GM12878 (cell line): ENCODE results near the gene RAD18. TPM values are rescaled to one million over a fixed set of nuclear protein-coding genes. Genes with fewer than 3 reads are reported as not detected.

Experiments used
- ATAC-seq: fragments of 200-7000 bp; cut with Tn5 transposase; 3 replicates; pipeline ENCODE4 v1.9.1; 2020; ENCODE audit warnings: mild to moderate bottlenecking, moderate library complexity
- BruUV-seq: library from RNA; stranded (reverse); fragments of 400-500 nt; replicated peaks from 2 replicates; lab custom pipeline; 2021; lab: Mats Ljungman, UMichigan
- CTCF ChIA-PET: fragments of 300-600 bp; sonication (Branson Sonifier 250); formaldehyde crosslinking; extraction: SDS; loops from one replicate; lab custom pipeline; 2021; ENCODE audit warnings: inconsistent platforms; lab: Yijun Ruan, JAX
- POLR2A ChIA-PET: fragments of 350-600 bp; formaldehyde crosslinking; extraction: SDS; loops from one replicate; lab custom pipeline; 2021; ENCODE audit warnings: inconsistent platforms; lab: Charles Lee
- RAD21 ChIA-PET: fragments of 300-600 bp; sonication (Branson Sonifier 250); formaldehyde crosslinking; loops from one replicate; lab custom pipeline; 2023; ENCODE audit warnings: antibody characterized with exemption; ENCODE audit not compliant: unreplicated experiment; lab: Charles Lee
- SMC1A ChIA-PET: fragments of 300-600 bp; sonication (Branson Sonifier 250); formaldehyde crosslinking; loops from one replicate; lab custom pipeline; 2023; ENCODE audit not compliant: unreplicated experiment, uncharacterized antibody; lab: Charles Lee
- DNase-seq: peaks from one replicate; pipeline ENCODE4 v3.0.0-alpha.2; 2011; ENCODE audit warnings: low read depth, low spot score
- FAIRE-seq: peaks from 3 replicates; lab custom pipeline; 2011; peaks lifted over from hg19 to GRCh38; lab: Jason Lieb, UNC
- H2AFZ ChIP-seq: 2 replicates; pipeline ENCODE4 v1.6.0; 2011; ENCODE audit warnings: low read depth, low read length, control low read depth; ENCODE audit not compliant: control insufficient read depth
- H3K27ac ChIP-seq: 2 replicates; pipeline ENCODE4 v1.5.1; 2011; ENCODE audit warnings: control low read depth; ENCODE audit not compliant: control insufficient read depth, insufficient read depth
- H3K27me3 ChIP-seq, 2 experiments: replicated peaks in 1 of 2; 2 replicates each; pipeline versions ENCODE4 v1.6.0 to v1.6.1; 2011; ENCODE audit warnings: low read length in 1 of 2; ENCODE audit not compliant: control insufficient read depth in 2 of 2, insufficient read depth in 2 of 2
- H3K36me3 ChIP-seq, 2 experiments: 2 replicates each; pipeline ENCODE4 v1.5.1; 2011; ENCODE audit warnings: low read length in 1 of 2; ENCODE audit not compliant: control insufficient read depth in 2 of 2, insufficient read depth in 2 of 2
- H3K4me1 ChIP-seq: 2 replicates; pipeline ENCODE4 v1.6.1; 2011; ENCODE audit warnings: mild to moderate bottlenecking, low read length, moderate library complexity, mixed read lengths; ENCODE audit not compliant: control insufficient read depth, insufficient read depth
- H3K4me2 ChIP-seq: 2 replicates; pipeline ENCODE4 v1.6.0; 2011; ENCODE audit warnings: control low read depth; ENCODE audit not compliant: control insufficient read depth, insufficient read depth
- H3K4me3 ChIP-seq: fragments of 200-600 bp; sonication (generic); 2 replicates; pipeline ENCODE4 v1.5.1; 2016
- H3K79me2 ChIP-seq: 2 replicates; pipeline ENCODE4 v1.6.0; 2011; ENCODE audit warnings: low read length; ENCODE audit not compliant: control insufficient read depth, insufficient read depth
- H3K9ac ChIP-seq: 2 replicates; pipeline ENCODE4 v1.8.0; 2011; ENCODE audit warnings: low read length, control low read depth, mixed read lengths; ENCODE audit not compliant: control insufficient read depth, insufficient read depth
- H3K9me3 ChIP-seq: replicated peaks from 3 replicates; pipeline ENCODE4 v1.5.1; 2011; ENCODE audit warnings: mild to moderate bottlenecking, low read length; ENCODE audit not compliant: control insufficient read depth, insufficient read depth
- H4K20me1 ChIP-seq: 2 replicates; pipeline ENCODE4 v1.6.0; 2011; ENCODE audit not compliant: control insufficient read depth, insufficient read depth
- ATF7 ChIP-seq: fragments of 450-650 bp; IDR thresholded peaks from 2 replicates; pipeline ENCODE4 v1.6.1; 2016; ENCODE audit warnings: low read depth, mild to moderate bottlenecking
- E2F4 ChIP-seq: IDR thresholded peaks from 2 replicates; pipeline ENCODE4 v1.6.1; 2012; ENCODE audit warnings: low read depth, low read length, improper control_type of control experiment
- E2F8 ChIP-seq: fragments of 450-650 bp; IDR thresholded peaks from 2 replicates; pipeline ENCODE4 v1.6.1; 2018; ENCODE audit warnings: mild to moderate bottlenecking, low read depth, moderate library complexity; ENCODE audit not compliant: partially characterized antibody
- KDM1A ChIP-seq: fragments of 200-600 bp; sonication (generic); IDR thresholded peaks from 2 replicates; pipeline ENCODE4 v1.6.1; 2016; ENCODE audit warnings: borderline replicate concordance
- SPI1 ChIP-seq: IDR thresholded peaks from 2 replicates; pipeline ENCODE4 v1.6.1; 2011; ENCODE audit warnings: low read depth, mild to moderate bottlenecking, low read length, moderate library complexity, borderline replicate concordance; ENCODE audit not compliant: insufficient read depth
- TARDBP ChIP-seq: IDR thresholded peaks from 2 replicates; pipeline ENCODE4 v1.6.1; 2016; ENCODE audit warnings: borderline replicate concordance
- WGBS: methylation state at CpG from one replicate; pipeline ENCODE4 v1.1.6; 2016; ENCODE audit warnings: low lambda C conversion rate; ENCODE audit not compliant: insufficient replicate concordance, insufficient coverage; ENCODE audit errors: missing lambda C conversion rate; 5-methylcytosine and 5-hydroxymethylcytosine counted together
- in situ Hi-C: fragments of 300-500 bp; cut with MboI; formaldehyde crosslinking; loops from 9 replicates; pipeline ENCODE4 v1.14.3; 2018; ENCODE audit warnings: mixed read lengths
- intact Hi-C: fragments of 100-400 bp; cut with micrococcal nuclease; formaldehyde crosslinking; loops from one replicate; pipeline ENCODE4 v1.14.2; 2022; ENCODE audit not compliant: unreplicated experiment
- polyA plus RNA-seq, 11 experiments: library from polyadenylated mRNA; depleted of rRNA in 4 of 11; unstranded in 6 of 11; stranded (reverse) in 5 of 11; fragments of >200 nt; fragmentation: Nextera tagmentation in 4 of 11; fragmentation: Illumina TruSeq in 1 of 11; extraction: Ambion mirVana in 4 of 11; extraction: Trizol in 1 of 11; gene quantifications; 1 replicate in 1 of 11; 2 replicates in 10 of 11; pipeline versions ENCODE4 v1.2.1 to v1.2.3, GENCODE V29; 2011 to 2016; ENCODE audit warnings: inconsistent platforms in 2 of 11, missing spikeins in 2 of 11, low read depth in 1 of 11
- total RNA-seq, 4 experiments: library from RNA; depleted of rRNA in 3 of 4; stranded (reverse); fragments of >200 nt in 3 of 4; fragmentation: Illumina TruSeq in 1 of 4; extraction: Trizol in 1 of 4; gene quantifications; 2 replicates each; pipeline versions ENCODE4 v1.2.1 to v1.2.3, GENCODE V29; 2013 to 2021
- TF ChIP-seq, protein P1 (sequence below): IDR thresholded peaks from 2 replicates; pipeline ENCODE4 v1.6.1; 2011; ENCODE audit warnings: low read depth, low read length, improper control_type of control experiment, borderline replicate concordance
- TF ChIP-seq, protein P2 (sequence below): IDR thresholded peaks from 2 replicates; pipeline ENCODE4 v1.6.1; 2012; ENCODE audit warnings: low read depth, low read length, improper control_type of control experiment

The RAD18 gene
- total and polyA plus RNA-seq, 10 of the 15 experiments (the other 5 are each of a cell fraction or from before 2014, with no cell fraction given) = 8.7 to 38.6 (median 19.2) TPM

- WGBS = 87% methylated on average over 4 of the region's 4 CpGs
- DNase-seq = no peak
- TF ChIP-seq, protein P1, sequence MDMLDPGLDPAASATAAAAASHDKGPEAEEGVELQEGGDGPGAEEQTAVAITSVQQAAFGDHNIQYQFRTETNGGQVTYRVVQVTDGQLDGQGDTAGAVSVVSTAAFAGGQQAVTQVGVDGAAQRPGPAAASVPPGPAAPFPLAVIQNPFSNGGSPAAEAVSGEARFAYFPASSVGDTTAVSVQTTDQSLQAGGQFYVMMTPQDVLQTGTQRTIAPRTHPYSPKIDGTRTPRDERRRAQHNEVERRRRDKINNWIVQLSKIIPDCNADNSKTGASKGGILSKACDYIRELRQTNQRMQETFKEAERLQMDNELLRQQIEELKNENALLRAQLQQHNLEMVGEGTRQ = no peak
- no peak for TF ChIP-seq ATF7
- no peak for TF ChIP-seq TARDBP
- no peak for TF ChIP-seq E2F8
- TF ChIP-seq, protein P2, sequence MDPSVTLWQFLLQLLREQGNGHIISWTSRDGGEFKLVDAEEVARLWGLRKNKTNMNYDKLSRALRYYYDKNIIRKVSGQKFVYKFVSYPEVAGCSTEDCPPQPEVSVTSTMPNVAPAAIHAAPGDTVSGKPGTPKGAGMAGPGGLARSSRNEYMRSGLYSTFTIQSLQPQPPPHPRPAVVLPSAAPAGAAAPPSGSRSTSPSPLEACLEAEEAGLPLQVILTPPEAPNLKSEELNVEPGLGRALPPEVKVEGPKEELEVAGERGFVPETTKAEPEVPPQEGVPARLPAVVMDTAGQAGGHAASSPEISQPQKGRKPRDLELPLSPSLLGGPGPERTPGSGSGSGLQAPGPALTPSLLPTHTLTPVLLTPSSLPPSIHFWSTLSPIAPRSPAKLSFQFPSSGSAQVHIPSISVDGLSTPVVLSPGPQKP = no peak
- TF ChIP-seq KDM1A = no peak
- no peak for TF ChIP-seq SPI1
- no peak for TF ChIP-seq E2F4
- H2AFZ ChIP-seq = no peak overlapping the region
- H3K9me3 ChIP-seq = no peaks in the 10 kb centered on the region
- no peak for FAIRE-seq
- no peaks in the 10 kb centered on the region for H3K36me3 ChIP-seq
- intact Hi-C loops = no loop called here
- ChIA-PET CTCF (no interaction called here), RAD21 (no interaction called here), POLR2A (no interaction called here), SMC1A (no interaction called here)
- H3K4me3 ChIP-seq = no peak overlapping the region
- no peak overlapping the region for H3K9ac ChIP-seq
- in situ Hi-C loops = no loop called here
- H4K20me1 ChIP-seq = no peaks in the 10 kb centered on the region
- no peaks in the 10 kb centered on the region for H3K27me3 ChIP-seq
- H3K4me2 ChIP-seq = no peak overlapping the region
- no peak for ATAC-seq
- H3K79me2 ChIP-seq = no peaks in the 10 kb centered on the region
- H3K4me1 ChIP-seq = no peaks in the 10 kb centered on the region
- BruUV-seq = no TSS peak
- H3K27ac ChIP-seq = no peak overlapping the region
Measured at GRCh38 chr3:8929860-8930259, 33.4 kb downstream of the RAD18 start.
